Myocyte (in vitro differentiated cells): ENCODE measurements around the gene LRP5. TPM values are rescaled to one million over a fixed set of nuclear protein-coding genes. Genes with fewer than 3 reads are reported as not detected.
"Not testable (repeated sequence)": the region's sequence is repeated elsewhere in the genome, so short reads cannot be mapped to it uniquely, and the experiment has no call there.

ENCODE experiments used
- DNase-seq: peaks from one replicate; pipeline ENCODE4 v3.0.0-alpha.2; 2012; ENCODE audit warnings: low read depth
- total RNA-seq: library from RNA; depleted of rRNA; stranded (reverse); fragments of >200 nt; gene quantifications from 2 replicates; pipeline ENCODE4 v1.2.3, GENCODE V29; 2014

Gene LRP5
- total RNA-seq, 1 donor from 2014 or later = 48.8 TPM

DNA sequence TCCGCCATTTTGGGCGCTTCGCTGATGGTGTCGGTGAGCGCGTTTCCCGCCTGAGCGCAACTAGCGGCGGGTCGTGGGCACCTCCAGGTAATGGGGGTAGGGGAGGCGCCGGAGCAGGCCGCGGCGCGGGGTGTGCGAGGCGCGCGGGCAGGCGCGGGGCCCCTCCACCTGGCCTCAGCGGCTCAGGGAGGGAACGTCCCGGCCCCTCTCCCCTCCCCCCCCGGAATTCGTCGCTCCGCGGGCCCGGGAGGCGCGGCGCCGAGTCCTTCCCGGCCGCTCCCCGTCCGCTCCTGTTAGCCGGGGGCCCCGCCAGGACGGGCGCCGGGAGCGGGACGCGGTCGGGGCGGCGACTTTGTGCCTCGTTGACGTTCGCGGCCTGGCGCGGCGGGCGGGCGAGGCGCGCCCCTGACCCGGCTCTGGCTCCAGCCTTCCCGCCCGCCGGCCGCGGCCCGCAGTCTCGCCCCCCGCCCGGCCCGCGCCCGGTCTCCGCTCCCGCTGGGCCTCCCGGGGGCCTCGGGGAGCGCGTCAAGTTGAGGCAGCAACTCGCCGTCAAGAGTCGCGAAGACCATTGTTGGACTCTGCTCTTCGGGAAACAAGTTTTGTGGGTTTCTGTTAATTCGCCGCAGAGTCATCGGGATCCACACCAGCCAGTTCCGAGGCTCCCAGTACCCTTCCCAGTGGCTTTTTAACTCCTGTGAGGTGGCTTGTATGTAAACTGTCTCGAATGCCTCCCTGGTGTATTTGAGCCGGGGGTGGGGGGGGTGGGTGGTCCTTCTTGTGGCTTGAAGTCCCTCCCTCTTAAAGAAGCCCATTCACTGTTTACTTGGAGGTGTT lies 148.6 kb downstream of the LRP5 start, which contains the start of gene PPP6R3:
Gene PPP6R3 (plus strand): TSS at position 12 of the 834 bp plus-strand sequence. CDS start 76,913 bp downstream, outside the sequence.
- DNase-seq = peak; percentile 22

GRCh38 chr11:68461575-68461917 lies 149.2 kb downstream of the LRP5 start:
- DNase-seq = no peak

GRCh38 chr11:68463714-68464113 lies 151.3 kb downstream of the LRP5 start:
- DNase-seq = no peak

- no peak for DNase-seq
These were observed 154.9 kb downstream of the LRP5 start for GRCh38 chr11:68467201-68467834.

DNA sequence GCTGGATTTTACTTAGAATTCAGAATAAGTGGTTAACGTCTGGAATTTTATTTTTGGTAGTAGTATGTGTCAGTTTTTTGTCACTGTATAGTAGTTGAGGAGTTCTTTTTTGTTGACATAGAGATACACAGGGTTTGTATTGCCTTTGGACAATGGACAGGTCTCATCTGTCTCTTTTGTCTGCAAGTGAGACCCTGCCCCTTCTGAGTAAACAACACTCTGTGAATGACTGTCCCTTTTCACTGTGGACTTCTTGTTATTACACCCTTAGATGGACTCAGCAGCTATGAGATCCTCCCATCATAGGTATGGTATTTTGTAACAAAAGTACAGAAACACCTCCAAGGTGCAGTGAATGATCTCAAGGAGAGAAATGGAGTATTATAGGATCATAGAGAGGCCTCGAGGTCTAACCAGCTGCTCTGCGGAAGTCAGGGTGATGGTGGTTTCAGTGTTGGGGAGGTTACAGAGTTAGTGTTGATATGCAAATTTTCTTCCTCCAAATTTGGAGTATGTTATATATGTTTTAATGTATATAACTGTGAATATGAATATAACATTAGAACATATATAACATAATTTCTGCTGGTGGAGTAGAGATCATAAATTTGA lies 155.9 kb downstream of the LRP5 start:
- DNase-seq = no peak

DNA sequence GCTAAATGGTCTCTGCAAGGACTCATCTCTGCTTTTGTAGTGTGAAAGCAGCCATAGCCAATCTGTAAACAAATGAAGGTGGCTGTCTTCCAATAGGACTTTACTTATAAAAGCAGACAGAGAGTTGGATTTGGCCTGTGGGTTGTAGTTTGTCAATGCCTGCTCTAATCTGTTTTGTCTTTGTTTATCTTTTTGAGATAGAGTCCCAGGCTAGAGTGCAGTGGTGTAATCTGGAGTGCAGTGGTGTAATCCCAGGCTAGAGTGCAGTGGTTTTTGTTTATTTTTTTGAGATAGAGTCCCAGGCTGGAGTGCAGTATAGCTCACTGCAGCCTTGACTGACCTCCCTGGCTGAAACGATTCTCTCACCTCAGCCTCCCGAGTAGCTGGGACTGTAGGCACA lies 156.7 kb downstream of the LRP5 start:
- no peak for DNase-seq

GRCh38 chr11:68469642-68470041 lies 157.3 kb downstream of the LRP5 start:
- no peak for DNase-seq

DNA sequence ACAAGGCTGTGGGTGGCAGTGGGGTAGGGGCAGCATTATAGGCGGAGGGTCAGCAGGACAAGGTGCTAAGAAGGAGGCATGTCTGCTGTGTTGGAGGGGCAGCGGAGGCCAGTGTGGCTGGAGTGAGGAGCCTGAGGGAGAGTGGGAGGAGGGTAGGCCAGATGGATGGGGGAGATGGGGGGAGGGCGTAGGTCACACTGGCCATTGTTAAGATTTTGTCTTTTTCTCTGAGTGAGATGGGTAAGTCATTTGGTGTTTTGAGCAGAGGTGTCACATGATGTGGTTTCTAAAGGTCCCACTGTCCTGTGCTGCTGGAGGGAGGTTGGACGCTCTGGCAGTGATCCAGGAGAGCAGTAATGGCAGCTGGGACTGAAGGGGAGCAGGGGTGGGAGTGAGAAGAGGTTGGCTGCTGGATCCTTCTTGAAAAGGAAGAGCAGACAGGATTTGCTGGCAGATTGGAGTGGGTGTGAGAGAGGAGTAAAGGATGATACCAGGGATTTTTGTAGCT lies 158.0 kb downstream of the LRP5 start:
- DNase-seq = peak; percentile 42

- peak; percentile 73 for DNase-seq
These were observed 159.3 kb downstream of the LRP5 start for GRCh38 chr11:68471360-68472340.

GRCh38 chr11:68472778-68473177 lies 160.4 kb downstream of the LRP5 start:
- no peak for DNase-seq

DNA sequence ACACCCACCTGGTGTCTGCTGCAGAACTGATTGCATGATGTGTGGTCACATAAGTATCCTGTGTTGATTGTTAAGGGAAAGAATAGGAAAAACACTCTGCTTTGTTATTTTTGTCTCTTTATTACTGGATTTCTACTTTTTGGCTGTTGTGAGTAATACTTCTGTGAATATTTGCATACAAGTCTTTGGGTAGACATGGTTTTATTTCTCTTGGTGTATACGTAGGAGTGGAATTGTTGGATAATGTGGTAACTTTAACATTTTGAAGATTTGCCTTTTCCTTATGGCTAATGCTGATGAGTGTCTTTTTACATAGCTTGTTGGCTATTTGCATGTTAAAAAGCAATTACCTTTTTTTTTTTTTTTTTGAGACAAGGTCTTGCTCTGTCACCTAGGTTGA lies 161.3 kb downstream of the LRP5 start:
- DNase-seq = no peak

DNA sequence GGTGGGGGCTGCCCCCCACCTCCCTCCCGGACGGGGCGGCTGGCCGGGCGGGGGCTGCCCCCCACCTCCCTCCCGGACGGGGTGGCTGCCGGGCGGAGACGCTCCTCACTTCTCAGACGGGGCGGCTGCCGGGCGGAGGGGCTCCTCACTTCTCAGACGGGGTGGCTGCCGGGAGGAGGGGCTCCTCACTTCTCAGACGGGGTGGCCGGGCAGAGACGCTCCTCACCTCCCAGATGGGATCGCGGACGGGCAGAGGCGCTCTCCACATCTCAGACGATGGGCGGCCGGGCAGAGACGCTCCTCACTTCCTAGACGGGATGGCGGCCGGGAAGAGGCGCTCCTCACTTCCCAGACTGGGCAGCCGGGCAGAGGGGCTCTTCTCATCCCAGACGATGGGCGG lies 163.2 kb downstream of the LRP5 start:
- DNase-seq = not testable (repeated sequence)

- no peak for DNase-seq
These were observed 167.0 kb downstream of the LRP5 start for GRCh38 chr11:68479390-68479789.

GRCh38 chr11:68480193-68480592 lies 167.8 kb downstream of the LRP5 start:
- no peak for DNase-seq

DNA sequence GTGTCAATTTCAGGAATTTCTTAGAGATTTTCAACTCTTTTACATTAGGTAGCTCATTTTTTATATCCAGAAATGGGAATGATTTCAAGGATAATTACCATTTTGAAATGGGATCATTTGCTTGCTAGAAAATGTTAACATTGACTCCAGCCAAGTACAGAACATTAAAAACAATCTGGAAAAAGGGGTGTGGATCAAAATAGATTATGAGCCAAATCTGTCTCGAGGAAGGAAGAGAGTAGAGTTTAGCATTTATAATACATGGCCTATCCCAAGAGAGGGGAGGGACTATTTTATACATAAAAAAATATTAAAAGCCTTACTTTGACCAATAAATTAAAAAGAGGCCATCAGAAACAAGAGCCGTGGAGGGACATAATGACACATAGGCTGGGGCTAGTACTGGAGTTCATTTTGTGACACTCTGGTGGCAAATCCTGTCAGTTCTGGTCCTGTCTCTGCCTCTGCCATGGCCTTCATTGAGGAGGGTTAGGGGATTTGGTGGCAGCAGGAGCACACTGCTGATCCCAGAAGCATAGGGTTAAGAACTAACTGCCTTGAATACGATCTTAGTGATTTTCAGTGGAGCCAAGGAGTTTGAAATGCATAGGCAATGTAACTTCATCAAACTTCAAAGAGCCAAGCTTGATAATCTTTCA lies 168.6 kb downstream of the LRP5 start:
- no peak for DNase-seq

- DNase-seq = peak; percentile 16
These were observed 169.3 kb downstream of the LRP5 start for GRCh38 chr11:68481579-68482240.

DNA sequence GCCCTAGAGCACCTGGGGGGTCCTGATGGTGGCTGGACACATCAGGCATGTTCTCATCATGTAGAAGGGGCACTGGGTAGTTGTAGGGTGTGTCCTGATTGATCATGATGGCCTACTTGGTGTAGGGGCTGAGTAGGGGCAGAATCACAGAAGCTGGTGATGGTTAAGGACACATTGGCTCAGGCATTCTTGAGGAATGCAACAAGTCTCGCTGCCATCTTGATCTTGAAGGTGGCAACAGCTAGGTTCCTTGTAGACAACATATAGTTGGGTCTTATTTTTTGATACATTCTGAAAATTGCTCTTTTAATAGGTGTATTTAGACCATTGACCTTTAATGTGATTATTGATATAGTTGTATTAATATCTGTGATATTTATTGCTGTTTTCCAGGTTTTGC lies 176.2 kb downstream of the LRP5 start:
- no peak for DNase-seq

DNA sequence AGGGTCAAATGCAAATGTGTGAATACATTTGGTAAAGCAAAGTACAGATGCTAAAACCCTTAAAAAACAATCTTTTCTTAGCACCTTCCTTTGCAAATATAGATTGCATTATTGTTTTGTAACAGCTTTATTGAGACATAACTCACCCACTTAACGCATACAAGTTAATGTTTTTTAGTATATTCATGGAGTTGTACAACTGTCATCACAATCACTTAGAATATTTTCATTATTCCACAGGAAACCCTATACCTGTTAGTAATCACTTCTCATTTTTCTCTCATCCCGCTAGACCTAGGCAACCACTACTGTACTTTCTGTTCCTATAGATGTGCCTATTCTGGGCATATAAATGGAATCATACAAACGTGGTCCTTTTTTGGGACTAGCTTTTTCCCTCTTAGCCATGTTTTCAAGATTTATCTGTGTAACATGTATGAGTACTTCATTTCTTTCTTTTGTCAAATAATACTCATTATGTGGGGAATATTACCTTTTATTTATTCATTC lies 182.9 kb downstream of the LRP5 start:
- no peak for DNase-seq

DNA sequence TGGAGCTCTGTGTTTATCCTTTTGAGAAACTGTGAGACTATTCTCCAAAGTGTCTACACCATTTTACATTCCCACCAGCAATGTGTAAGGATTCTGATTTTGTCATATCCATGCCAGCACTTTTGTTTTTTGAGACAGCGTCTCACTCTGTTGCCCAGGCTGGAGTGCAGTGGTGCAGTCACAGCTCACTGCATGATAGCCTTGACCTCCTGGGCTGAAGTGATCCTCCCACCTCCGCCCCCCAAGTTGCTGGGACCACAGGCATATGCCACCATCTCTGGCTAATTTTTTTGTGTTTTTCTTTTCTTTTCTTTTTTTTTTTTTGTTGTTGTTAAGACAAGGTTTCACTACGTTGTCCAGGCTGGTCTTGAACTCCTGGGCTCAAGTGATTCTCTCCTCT lies 183.5 kb downstream of the LRP5 start:
- DNase-seq = no peak

GRCh38 chr11:68497761-68498160 lies 185.4 kb downstream of the LRP5 start:
- peak; percentile 49 for DNase-seq
